B cell (primary cell): ENCODE data around the gene GRID1.

Experiments used
- CTCF ChIP-seq: fragments of 200-600 bp; IDR thresholded peaks from one replicate; pipeline ENCODE4 v1.8.0; 2022; ENCODE audit warnings: antibody characterized with exemption, mild to moderate bottlenecking
- EZH2 ChIP-seq: IDR thresholded peaks from 2 replicates; pipeline ENCODE4 v1.6.1; 2012; ENCODE audit warnings: borderline replicate concordance, low read depth, mild to moderate bottlenecking, moderate library complexity, low read length; ENCODE audit not compliant: insufficient read depth, poor library complexity, severe bottlenecking

GRCh38 chr10:86113983-86114382 lies 252.6 kb downstream of the GRID1 start:
- no peak for TF ChIP-seq CTCF
- TF ChIP-seq EZH2: no peak
